GM18499 (cell line): ENCODE measurements around the gene ABCA8.
A peak's percentile ranks its signal among the peaks of the same experiment; 100 is the strongest.
"Not testable (repeated sequence)": the region's sequence is repeated elsewhere in the genome, so short reads cannot be mapped to it uniquely, and the experiment has no call there.

Source experiments
- ATAC-seq: cut with Tn5 transposase; IDR thresholded peaks from one replicate; pipeline ENCODE4 v1.9.1; 2021; ENCODE audit warnings: moderate number of reproducible peaks; ENCODE audit not compliant: insufficient read depth, unreplicated experiment

ABCA8 gene

DNA sequence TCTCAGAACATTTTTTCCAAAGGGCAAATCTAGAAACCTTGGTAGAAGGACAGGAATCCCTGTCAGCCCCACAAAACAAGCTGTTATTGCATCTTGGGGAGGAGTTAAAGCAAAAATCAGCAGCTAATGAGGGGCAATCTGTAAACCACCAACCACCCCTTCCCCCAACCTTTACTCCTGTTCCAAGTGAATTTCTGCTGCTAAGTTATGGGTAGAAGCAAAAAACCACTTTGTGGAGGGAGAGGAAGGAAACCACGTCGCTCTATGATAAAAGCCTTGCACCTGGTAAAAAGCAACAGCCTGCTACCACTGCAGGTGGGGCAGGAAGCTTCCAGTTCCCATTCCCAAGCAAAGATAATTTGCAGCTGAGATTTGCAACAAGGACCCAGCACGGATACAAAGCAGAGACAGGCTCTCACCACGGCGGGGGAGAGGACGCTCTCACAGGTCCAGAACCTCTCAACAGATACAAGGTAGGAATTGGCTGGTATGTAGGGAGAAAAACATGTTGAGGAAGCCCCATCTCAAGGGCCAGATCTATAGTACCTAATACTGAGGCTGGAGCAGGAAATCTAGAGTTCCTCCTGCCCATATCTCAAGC is 10.7 kb downstream of the ABCA8 start:
- no peak for ATAC-seq

- not testable (repeated sequence) for ATAC-seq
These were observed 11.4 kb downstream of the ABCA8 start for GRCh38 chr17:68943812-68944182.

DNA sequence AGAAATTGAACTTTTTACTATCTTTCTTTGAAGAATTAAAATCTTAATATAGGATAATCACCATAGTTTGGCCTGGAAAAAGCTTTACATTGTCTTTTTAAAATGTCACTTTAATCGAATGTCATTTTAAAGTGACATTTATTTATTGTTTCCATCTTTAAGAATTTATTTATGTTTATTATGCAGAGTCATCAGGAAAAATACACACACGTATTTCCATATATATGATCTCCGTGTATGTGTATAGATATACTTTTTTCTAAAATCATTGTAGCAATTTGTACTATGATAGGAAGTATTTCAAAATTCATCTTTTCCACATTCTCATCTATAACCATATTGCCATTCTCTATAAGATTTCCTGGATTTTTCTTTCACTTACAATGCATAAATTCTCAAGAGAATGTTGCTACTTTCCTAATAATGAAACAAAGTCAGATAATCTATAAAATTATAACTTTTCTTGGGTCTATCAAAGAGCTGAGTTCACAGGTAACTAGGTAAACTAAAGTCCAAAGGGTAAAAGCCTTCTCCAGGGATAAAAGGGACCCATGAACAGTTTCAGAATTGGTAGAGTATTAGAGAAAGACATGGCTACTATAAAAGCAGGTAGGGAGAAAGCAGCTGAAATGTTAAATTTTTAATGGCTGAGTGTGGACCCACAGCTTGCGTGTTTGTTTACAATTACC is 11.9 kb downstream of the ABCA8 start:
- ATAC-seq = no peak

- ATAC-seq = no peak
These were observed 12.8 kb downstream of the ABCA8 start for GRCh38 chr17:68942389-68942788.

DNA sequence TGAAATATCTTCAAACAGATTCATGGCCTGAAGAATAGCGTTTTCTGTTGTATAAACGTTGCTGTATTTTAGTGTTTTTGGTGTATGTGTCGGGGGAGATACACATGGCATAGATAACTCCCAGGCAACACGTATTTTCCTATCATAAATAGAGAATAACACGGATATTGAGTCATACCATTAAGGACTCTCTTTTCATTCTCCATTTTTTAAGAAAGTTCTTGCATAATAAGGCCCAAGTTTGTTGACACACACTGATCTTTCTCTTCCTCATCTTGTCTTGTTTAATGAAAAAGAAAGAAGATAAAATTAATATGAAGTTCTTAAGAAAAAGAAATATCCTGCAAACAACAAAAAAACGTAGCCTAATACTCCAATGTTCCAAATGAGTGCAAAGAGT is 13.4 kb downstream of the ABCA8 start:
- no peak for ATAC-seq

DNA sequence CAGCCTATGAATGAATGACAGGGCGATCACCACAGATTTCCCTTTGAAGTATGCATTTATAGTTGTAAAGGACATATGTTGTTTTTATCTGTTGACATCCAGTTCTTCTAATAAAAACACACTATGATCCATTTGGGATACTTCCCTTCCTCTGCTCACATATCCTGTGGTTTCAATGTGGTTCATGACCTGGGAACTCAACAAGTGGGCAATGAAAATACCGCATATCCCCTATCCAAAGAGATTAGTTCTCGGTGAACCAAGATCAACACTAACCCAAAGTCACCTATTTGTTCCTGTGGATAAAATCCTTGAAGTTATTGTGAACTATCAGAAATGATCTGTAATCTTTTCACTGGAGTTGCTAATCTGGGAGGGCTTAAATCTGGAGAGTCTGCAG is 16.0 kb downstream of the ABCA8 start:
- no peak for ATAC-seq

GRCh38 chr17:68937890-68938514 is 17.2 kb downstream of the ABCA8 start:
- no peak for ATAC-seq

DNA sequence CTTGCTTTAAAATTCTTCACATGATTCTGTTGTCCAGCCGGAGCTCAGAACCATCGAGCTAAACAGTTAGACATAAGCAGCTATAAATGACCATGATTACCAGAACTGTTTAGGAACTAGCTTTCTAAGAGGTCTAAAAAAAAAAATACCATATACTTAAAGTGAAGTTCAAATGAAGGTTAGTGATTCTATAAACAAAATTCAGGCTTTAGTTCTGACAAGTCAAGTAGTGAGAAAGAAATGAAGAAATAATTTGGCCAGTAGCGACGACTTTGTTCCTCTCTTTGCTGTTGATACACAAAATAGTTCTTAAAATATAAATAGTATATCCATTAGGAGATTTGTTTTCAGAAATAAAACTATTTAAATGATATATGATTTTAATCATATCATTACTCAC is 27.7 kb downstream of the ABCA8 start:
- ATAC-seq = no peak

- ATAC-seq = no peak
These were observed 30.1 kb downstream of the ABCA8 start for GRCh38 chr17:68924793-68925720.

- no peak for ATAC-seq
These were observed 44.3 kb downstream of the ABCA8 start for GRCh38 chr17:68910789-68911431.

DNA sequence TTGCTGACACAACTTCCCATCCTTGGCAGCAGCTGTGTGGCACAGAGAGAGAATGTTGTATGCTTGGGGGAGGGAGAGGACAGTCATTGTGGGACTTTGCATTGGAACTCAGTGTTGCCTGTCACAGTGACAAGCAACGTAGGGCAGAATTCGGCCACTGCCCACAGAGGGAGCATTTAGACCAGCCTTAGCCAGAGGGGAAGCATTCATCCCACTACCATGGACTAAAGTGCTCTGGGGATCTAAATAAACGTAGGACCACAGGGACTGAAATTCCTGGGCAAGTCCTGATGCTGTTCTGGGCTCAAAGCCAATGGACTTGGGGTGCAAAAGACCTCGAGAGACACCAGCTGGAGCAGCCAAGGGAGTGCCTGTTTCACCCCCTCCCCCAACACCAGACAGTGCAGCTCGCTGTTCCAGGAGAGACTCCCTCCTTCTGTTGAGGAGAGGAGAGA is 44.9 kb downstream of the ABCA8 start:
- no peak for ATAC-seq

DNA sequence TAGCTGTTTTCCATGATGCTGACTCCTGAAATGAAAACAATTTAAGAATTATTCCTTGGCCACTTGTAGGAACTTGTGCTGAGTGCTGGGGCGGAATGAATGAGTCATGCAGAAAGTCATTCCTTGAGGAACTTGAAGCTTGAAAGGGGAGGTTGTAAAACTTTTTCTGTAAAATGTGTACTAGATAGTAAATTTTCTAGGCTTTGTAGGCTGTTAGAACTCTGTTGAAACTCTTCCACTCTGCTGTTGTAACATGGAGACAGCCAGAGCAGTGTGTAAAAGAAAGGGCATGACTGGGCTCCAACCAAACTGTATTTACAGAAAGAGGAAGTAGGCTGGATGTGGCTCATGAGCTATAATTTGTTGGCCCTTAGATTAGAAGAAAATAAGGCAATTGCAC is 46.1 kb downstream of the ABCA8 start:
- ATAC-seq = peak; percentile 52

- ATAC-seq = peak; percentile 54
These were observed 47.1 kb downstream of the ABCA8 start for GRCh38 chr17:68908045-68908444.

GRCh38 chr17:68906638-68907037 is 48.6 kb downstream of the ABCA8 start:
- ATAC-seq = no peak

DNA sequence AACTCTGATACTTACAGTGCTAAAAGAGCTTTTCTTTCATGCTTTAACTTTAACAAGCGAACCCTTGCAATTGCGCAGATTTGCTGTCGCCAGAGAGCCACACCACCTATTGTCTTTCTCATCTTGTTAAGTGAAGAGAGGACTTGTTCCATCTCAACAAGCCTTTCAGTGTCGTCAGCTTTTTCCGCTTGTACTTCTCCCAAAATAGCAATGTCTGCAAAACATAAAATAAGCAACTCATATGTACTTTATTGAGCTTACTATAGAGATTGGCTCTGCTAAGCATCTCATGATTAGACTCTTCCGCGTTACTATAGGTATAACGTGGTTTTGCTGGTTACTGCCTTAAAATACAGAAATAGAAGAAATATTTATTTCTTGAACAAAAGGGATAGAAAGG is 51.9 kb downstream of the ABCA8 start:
- ATAC-seq = no peak

DNA sequence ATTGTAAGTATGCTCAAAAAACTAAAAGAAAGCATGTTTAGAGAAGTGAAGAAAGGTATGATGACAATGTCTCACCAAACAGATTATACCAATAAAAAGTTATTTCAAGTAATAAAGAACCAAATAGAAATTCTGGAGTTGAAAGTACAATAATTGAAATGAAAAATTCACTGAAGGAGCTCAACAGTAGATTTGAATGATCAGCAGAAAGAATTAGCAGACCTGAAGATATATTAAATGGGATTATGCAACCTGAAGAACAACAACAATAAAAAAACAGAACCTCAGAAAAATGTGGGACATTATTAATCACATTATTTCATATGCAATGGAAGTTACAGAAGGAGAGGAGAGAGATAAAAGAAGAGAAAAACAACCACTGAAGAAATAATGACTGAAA is 57.6 kb downstream of the ABCA8 start:
- ATAC-seq = no peak

GRCh38 chr17:68892658-68893057 is 62.5 kb downstream of the ABCA8 start:
- no peak for ATAC-seq

DNA sequence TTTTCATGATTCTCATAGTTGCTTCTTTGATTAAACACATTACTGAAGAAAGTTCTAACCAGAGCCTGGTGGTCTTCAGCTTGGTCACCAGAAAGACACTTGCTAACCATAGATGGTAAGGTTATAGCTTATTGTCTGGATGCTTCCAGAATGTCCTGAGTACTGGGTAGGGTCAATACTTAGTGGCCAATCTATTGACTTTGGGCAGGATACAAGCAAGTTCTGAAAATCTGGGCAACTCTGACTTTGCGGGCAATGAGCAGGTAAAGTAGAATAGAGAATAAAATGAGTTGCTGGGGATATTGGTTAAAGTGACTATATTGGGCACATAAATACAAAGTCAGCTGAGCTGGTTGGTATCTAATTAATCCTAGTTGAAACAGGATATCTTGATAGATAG is 63.0 kb downstream of the ABCA8 start:
- ATAC-seq = no peak

GRCh38 chr17:68886401-68886800 is 68.8 kb downstream of the ABCA8 start:
- no peak for ATAC-seq

DNA sequence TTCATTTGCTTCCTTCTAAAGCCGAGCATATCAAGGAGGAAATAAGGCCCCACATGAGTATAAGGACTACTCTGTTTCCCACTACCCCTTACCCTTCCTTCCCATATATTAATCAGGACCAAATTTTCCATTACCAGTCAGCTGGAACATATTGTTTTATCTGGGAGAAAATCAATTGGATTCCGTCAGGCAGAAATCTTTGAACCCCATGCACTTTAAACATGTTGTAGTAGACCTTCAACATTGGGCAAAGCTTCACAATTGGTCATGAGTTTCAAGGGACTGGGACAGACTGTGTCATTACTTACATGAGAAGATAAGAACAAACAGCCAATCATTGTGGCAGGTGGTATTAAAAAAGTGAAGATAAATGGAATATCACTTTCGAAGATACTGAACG is 70.3 kb downstream of the ABCA8 start:
- no peak for ATAC-seq
